ENCODE data around the gene TAS2R30.

TAS2R30 gene

GRCh38 chr12:11089246-11089645 lies 45.2 kb downstream of the TAS2R30 start:
- no peak overlapping the region for H3K4me3 ChIP-seq (ENCODE audit: low read depth, low read length)
- no peaks in the 10 kb centered on the region for H3K9me3 ChIP-seq (ENCODE audit: severe bottlenecking)
- TF ChIP-seq CTCF (IDR thresholded peaks at IDR 0.05; ENCODE audit: low read depth, low read length) = no peak
- DNase-seq = no peak
- no peaks in the 10 kb centered on the region for H3K36me3 ChIP-seq
- H3K27me3 ChIP-seq (ENCODE audit: insufficient read depth, low read depth, severe bottlenecking) = no peaks in the 10 kb centered on the region
- H3K27ac ChIP-seq = no peak overlapping the region

GRCh38 chr12:11085419-11085818 lies 49.0 kb downstream of the TAS2R30 start:
- Histone ChIP-seq H3K36me3 (no peaks in the 10 kb centered on the region), H3K27me3 (ENCODE audit: insufficient read depth, low read depth, severe bottlenecking) (no peaks in the 10 kb centered on the region), H3K4me3 (ENCODE audit: low read depth, low read length) (no peak overlapping the region), H3K27ac (no peak overlapping the region), H3K9me3 (ENCODE audit: severe bottlenecking) (no peaks in the 10 kb centered on the region)
- no peak for DNase-seq
- TF ChIP-seq CTCF (IDR thresholded peaks at IDR 0.05; ENCODE audit: low read depth, low read length) = no peak
